Measurements from ENCODE around the gene NAALADL2.

NAALADL2 gene

GRCh38 chr3:175242243-175242642 lies 383.1 kb downstream of the NAALADL2 start:
- no peaks in the 10 kb centered on the region for H3K79me2 ChIP-seq (ENCODE audit: insufficient read depth, low read length)
- TF ChIP-seq, protein P1, sequence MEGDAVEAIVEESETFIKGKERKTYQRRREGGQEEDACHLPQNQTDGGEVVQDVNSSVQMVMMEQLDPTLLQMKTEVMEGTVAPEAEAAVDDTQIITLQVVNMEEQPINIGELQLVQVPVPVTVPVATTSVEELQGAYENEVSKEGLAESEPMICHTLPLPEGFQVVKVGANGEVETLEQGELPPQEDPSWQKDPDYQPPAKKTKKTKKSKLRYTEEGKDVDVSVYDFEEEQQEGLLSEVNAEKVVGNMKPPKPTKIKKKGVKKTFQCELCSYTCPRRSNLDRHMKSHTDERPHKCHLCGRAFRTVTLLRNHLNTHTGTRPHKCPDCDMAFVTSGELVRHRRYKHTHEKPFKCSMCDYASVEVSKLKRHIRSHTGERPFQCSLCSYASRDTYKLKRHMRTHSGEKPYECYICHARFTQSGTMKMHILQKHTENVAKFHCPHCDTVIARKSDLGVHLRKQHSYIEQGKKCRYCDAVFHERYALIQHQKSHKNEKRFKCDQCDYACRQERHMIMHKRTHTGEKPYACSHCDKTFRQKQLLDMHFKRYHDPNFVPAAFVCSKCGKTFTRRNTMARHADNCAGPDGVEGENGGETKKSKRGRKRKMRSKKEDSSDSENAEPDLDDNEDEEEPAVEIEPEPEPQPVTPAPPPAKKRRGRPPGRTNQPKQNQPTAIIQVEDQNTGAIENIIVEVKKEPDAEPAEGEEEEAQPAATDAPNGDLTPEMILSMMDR (IDR thresholded peaks at IDR 0.05; ENCODE audit: borderline replicate concordance, extremely low read depth, low read length, poor library complexity, severe bottlenecking): no peak
- no peak for TF ChIP-seq EZH2 (IDR thresholded peaks at IDR 0.05; ENCODE audit: borderline replicate concordance, low read depth, low read length, severe bottlenecking)
- H3K27me3 ChIP-seq (ENCODE audit: insufficient read depth, low read length, poor library complexity): no peaks in the 10 kb centered on the region
- H2AFZ ChIP-seq (ENCODE audit: low read depth, low read length): no peak overlapping the region
- no peaks in the 10 kb centered on the region for H3K36me3 ChIP-seq (ENCODE audit: insufficient read depth, low read length)
- H3K9ac ChIP-seq (ENCODE audit: low read depth, low read length): no peak overlapping the region
- ATAC-seq (ENCODE audit: insufficient read depth, low read depth) (no peak), DNase-seq (no peak)
- H3K4me2 ChIP-seq (ENCODE audit: insufficient read depth, low read length): no peak overlapping the region
- H3K4me3 ChIP-seq (ENCODE audit: low read depth in 1 of 2, low read length in 2 of 2): no peak overlapping the region
- no peaks in the 10 kb centered on the region for H4K20me1 ChIP-seq (ENCODE audit: insufficient read depth, low read length)
- no peaks in the 10 kb centered on the region for H3K4me1 ChIP-seq (ENCODE audit: insufficient read depth, low read length)
- H3K9me3 ChIP-seq (ENCODE audit: insufficient read depth, low read length, severe bottlenecking): no peaks in the 10 kb centered on the region
- no peak overlapping the region for H3K27ac ChIP-seq (ENCODE audit: low read length)

- Histone ChIP-seq H3K27ac (ENCODE audit: low read length) (no peak overlapping the region), H3K4me2 (ENCODE audit: insufficient read depth, low read length) (no peak overlapping the region), H3K79me2 (ENCODE audit: insufficient read depth, low read length) (no peaks in the 10 kb centered on the region), H3K9me3 (ENCODE audit: insufficient read depth, low read length, severe bottlenecking) (no peaks in the 10 kb centered on the region), H4K20me1 (ENCODE audit: insufficient read depth, low read length) (no peaks in the 10 kb centered on the region), H3K4me3 (ENCODE audit: low read depth in 1 of 2, low read length in 2 of 2) (no peak overlapping the region), H2AFZ (ENCODE audit: low read depth, low read length) (no peak overlapping the region), H3K27me3 (ENCODE audit: insufficient read depth, low read length, poor library complexity) (no peaks in the 10 kb centered on the region), H3K36me3 (ENCODE audit: insufficient read depth, low read length) (no peaks in the 10 kb centered on the region), H3K4me1 (ENCODE audit: insufficient read depth, low read length) (no peaks in the 10 kb centered on the region), H3K9ac (ENCODE audit: low read depth, low read length) (no peak overlapping the region)
- DNase-seq (no peak), ATAC-seq (ENCODE audit: insufficient read depth, low read depth) (no peak)
- TF ChIP-seq, protein P1 (IDR thresholded peaks at IDR 0.05; ENCODE audit: borderline replicate concordance, extremely low read depth, low read length, poor library complexity, severe bottlenecking): no peak
- TF ChIP-seq EZH2 (IDR thresholded peaks at IDR 0.05; ENCODE audit: borderline replicate concordance, low read depth, low read length, severe bottlenecking): no peak
These were observed 387.1 kb downstream of the NAALADL2 start for GRCh38 chr3:175246234-175246633.

DNA sequence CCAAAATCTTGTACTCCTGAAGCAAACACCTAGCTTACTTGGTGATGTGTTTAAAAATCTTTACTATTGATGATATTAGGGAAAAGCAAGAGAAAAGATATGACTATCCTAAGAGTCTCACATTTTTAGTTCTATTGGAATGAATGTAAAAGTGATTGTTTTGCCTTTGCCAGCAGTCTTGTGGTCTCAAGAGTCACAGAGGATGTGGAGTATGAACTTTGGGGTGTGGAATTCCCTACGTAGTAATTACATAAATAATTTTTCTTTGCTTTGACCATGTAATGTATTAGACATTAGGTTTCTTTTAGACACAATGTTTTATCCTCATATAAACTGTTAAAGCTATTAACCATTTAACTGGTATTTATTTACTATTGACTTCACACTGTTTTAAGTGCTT lies 387.6 kb downstream of the NAALADL2 start:
- no peak for ATAC-seq (ENCODE audit: insufficient read depth, low read depth)
- no peak for TF ChIP-seq EZH2 (IDR thresholded peaks at IDR 0.05; ENCODE audit: borderline replicate concordance, low read depth, low read length, severe bottlenecking)
- TF ChIP-seq, protein P1 (IDR thresholded peaks at IDR 0.05; ENCODE audit: borderline replicate concordance, extremely low read depth, low read length, poor library complexity, severe bottlenecking): no peak
- Histone ChIP-seq H2AFZ (ENCODE audit: low read depth, low read length) (no peak overlapping the region), H3K79me2 (ENCODE audit: insufficient read depth, low read length) (no peaks in the 10 kb centered on the region), H3K9me3 (ENCODE audit: insufficient read depth, low read length, severe bottlenecking) (no peaks in the 10 kb centered on the region), H3K4me3 (ENCODE audit: low read depth in 1 of 2, low read length in 2 of 2) (no peak overlapping the region), H3K27ac (ENCODE audit: low read length) (no peak overlapping the region), H3K4me2 (ENCODE audit: insufficient read depth, low read length) (no peak overlapping the region), H3K36me3 (ENCODE audit: insufficient read depth, low read length) (no peaks in the 10 kb centered on the region), H4K20me1 (ENCODE audit: insufficient read depth, low read length) (no peaks in the 10 kb centered on the region), H3K27me3 (ENCODE audit: insufficient read depth, low read length, poor library complexity) (no peaks in the 10 kb centered on the region), H3K4me1 (ENCODE audit: insufficient read depth, low read length) (no peaks in the 10 kb centered on the region), H3K9ac (ENCODE audit: low read depth, low read length) (no peak overlapping the region)
- DNase-seq: no peak

DNA sequence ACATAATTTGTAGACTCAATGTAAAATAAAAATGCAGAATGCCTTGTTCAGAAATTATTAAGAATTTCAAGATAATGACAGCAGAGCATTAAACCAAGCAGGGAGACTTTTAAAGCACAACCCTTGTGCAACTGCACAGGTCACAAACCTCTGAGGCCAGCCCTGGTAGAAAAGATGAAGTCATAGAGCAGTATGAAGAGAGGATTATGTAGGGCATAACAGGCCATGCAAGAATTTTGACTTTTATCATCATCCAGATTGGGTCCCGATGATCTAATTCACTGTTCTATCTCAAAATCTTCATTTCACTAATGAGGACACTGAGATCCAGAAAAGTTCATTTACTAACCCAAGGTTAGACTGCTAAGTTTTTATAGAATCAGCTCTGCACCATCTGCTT lies 388.5 kb downstream of the NAALADL2 start:
- no peaks in the 10 kb centered on the region for H4K20me1 ChIP-seq (ENCODE audit: insufficient read depth, low read length)
- no peak overlapping the region for H2AFZ ChIP-seq (ENCODE audit: low read depth, low read length)
- H3K27me3 ChIP-seq (ENCODE audit: insufficient read depth, low read length, poor library complexity): no peaks in the 10 kb centered on the region
- ATAC-seq (ENCODE audit: insufficient read depth, low read depth) (no peak), DNase-seq (no peak)
- no peaks in the 10 kb centered on the region for H3K9me3 ChIP-seq (ENCODE audit: insufficient read depth, low read length, severe bottlenecking)
- no peaks in the 10 kb centered on the region for H3K36me3 ChIP-seq (ENCODE audit: insufficient read depth, low read length)
- H3K4me2 ChIP-seq (ENCODE audit: insufficient read depth, low read length): no peak overlapping the region
- H3K4me1 ChIP-seq (ENCODE audit: insufficient read depth, low read length): no peaks in the 10 kb centered on the region
- TF ChIP-seq, protein P1 (IDR thresholded peaks at IDR 0.05; ENCODE audit: borderline replicate concordance, extremely low read depth, low read length, poor library complexity, severe bottlenecking): no peak
- TF ChIP-seq EZH2 (IDR thresholded peaks at IDR 0.05; ENCODE audit: borderline replicate concordance, low read depth, low read length, severe bottlenecking): no peak
- no peak overlapping the region for H3K4me3 ChIP-seq (ENCODE audit: low read depth in 1 of 2, low read length in 2 of 2)
- H3K79me2 ChIP-seq (ENCODE audit: insufficient read depth, low read length): no peaks in the 10 kb centered on the region
- no peak overlapping the region for H3K9ac ChIP-seq (ENCODE audit: low read depth, low read length)
- no peak overlapping the region for H3K27ac ChIP-seq (ENCODE audit: low read length)

Data from DND-41 (cell line).